Dermis blood vessel endothelial cell (primary cell): Measurements from ENCODE around the gene HYAL3. TPM values are rescaled to one million over a fixed set of nuclear protein-coding genes. Genes with fewer than 3 reads are reported as not detected.
A peak's percentile ranks its signal among the peaks of the same experiment; 100 is the strongest.
"Not testable (repeated sequence)": the region's sequence is repeated elsewhere in the genome, so short reads cannot be mapped to it uniquely, and the experiment has no call there.

Experiments
- DNase-seq: peaks from one replicate; pipeline ENCODE4 v3.0.0; 2010
- total RNA-seq: library from RNA; depleted of rRNA; stranded (reverse); fragments of >200 nt; gene quantifications from 2 replicates; pipeline ENCODE4 v1.2.3, GENCODE V29; 2014

HYAL3 gene
- total RNA-seq, 1 donor from 2014 or later: 28.1 TPM

GRCh38 chr3:50288387-50289007, 10.7 kb downstream of the HYAL3 start:
- no peak for DNase-seq

GRCh38 chr3:50287262-50287661, 11.9 kb downstream of the HYAL3 start:
- DNase-seq: no peak

GRCh38 chr3:50286322-50287227, 12.6 kb downstream of the HYAL3 start:
- no peak for DNase-seq

- not testable (repeated sequence) for DNase-seq
Measured at GRCh38 chr3:50284121-50284520, 15.1 kb downstream of the HYAL3 start.

- DNase-seq: no peak
Measured at GRCh38 chr3:50279255-50280016, 19.8 kb downstream of the HYAL3 start.

- no peak for DNase-seq
Measured at GRCh38 chr3:50278880-50279224, 20.4 kb downstream of the HYAL3 start, which contains the start of gene LSMEM2. Gene LSMEM2 (plus strand): TSS chr3:50279087. CDS start chr3:50279114, 27 bp downstream.

- no peak for DNase-seq
Measured at GRCh38 chr3:50278123-50278879, 20.9 kb downstream of the HYAL3 start.

GRCh38 chr3:50276762-50277101, 22.5 kb downstream of the HYAL3 start:
- no peak for DNase-seq

GRCh38 chr3:50275996-50276761, 23.0 kb downstream of the HYAL3 start:
- no peak for DNase-seq

GRCh38 chr3:50275141-50275995, 23.8 kb downstream of the HYAL3 start:
- DNase-seq: no peak

GRCh38 chr3:50274371-50275104, 24.7 kb downstream of the HYAL3 start:
- peak; percentile 86 for DNase-seq

- DNase-seq: no peak
Measured at GRCh38 chr3:50273689-50274065, 25.5 kb downstream of the HYAL3 start.

GRCh38 chr3:50272911-50273688, 26.1 kb downstream of the HYAL3 start:
- peak; percentile 88 for DNase-seq

GRCh38 chr3:50272538-50272910, 26.7 kb downstream of the HYAL3 start:
- DNase-seq: not testable (repeated sequence)

- DNase-seq: no peak
Measured at GRCh38 chr3:50271314-50271936, 27.8 kb downstream of the HYAL3 start.

GRCh38 chr3:50270422-50271224, 28.6 kb downstream of the HYAL3 start:
- DNase-seq: no peak

- DNase-seq: no peak
Measured at GRCh38 chr3:50269977-50270413, 29.2 kb downstream of the HYAL3 start.

GRCh38 chr3:50269460-50269859, 29.7 kb downstream of the HYAL3 start:
- no peak for DNase-seq
